Cardiac muscle cell (in vitro differentiated cells and primary cell): Measurements from ENCODE around the gene BTD. TPM values are rescaled to one million over a fixed set of nuclear protein-coding genes. Genes with fewer than 3 reads are reported as not detected.
A peak's percentile ranks its signal among the peaks of the same experiment; 100 is the strongest.

Experiments
- DNase-seq, 2 donors: peaks; one replicate each; pipeline versions ENCODE4 v3.0.0 to v3.0.0-alpha.2; 2010 to 2017; ENCODE audit warnings: low read depth in 1 of 2, low spot score in 1 of 2
- H3K27ac ChIP-seq: fragments of 200-600 bp; sonication (generic); 2 replicates; pipeline ENCODE4 v1.5.1; 2016
- H3K27me3 ChIP-seq: fragments of 200-600 bp; sonication (generic); 2 replicates; pipeline ENCODE4 v1.6.0; 2016; ENCODE audit warnings: control low read depth
- H3K36me3 ChIP-seq: fragments of 200-600 bp; sonication (generic); 2 replicates; pipeline ENCODE4 v1.5.1; 2016; ENCODE audit warnings: control low read depth
- H3K4me1 ChIP-seq: fragments of 200-600 bp; sonication (generic); 2 replicates; pipeline ENCODE4 v1.8.1; 2017; ENCODE audit warnings: low read depth, mild to moderate bottlenecking, mixed run types
- H3K4me3 ChIP-seq: fragments of 200-600 bp; sonication (generic); 2 replicates; pipeline ENCODE4 v1.5.1; 2016; ENCODE audit warnings: mild to moderate bottlenecking
- H3K9me3 ChIP-seq: fragments of 200-600 bp; sonication (generic); 2 replicates; pipeline ENCODE4 v1.5.1; 2017; ENCODE audit warnings: low read depth, mild to moderate bottlenecking, control low read depth
- CTCF ChIP-seq: IDR thresholded peaks from 2 replicates; pipeline ENCODE4 v1.5.1; 2012; ENCODE audit warnings: low read depth, mild to moderate bottlenecking, low read length
- polyA plus RNA-seq: library from polyadenylated mRNA; unstranded; fragments of >200 nt; fragmentation: Nextera tagmentation; extraction: Ambion mirVana; gene quantifications from 2 replicates; pipeline ENCODE4 v1.2.1, GENCODE V29; 2016
- total RNA-seq: library from RNA; depleted of rRNA; stranded (reverse); fragments of >200 nt; gene quantifications from 2 replicates; pipeline ENCODE4 v1.2.3, GENCODE V29; 2016

BTD gene
- total and polyA plus RNA-seq, 2 experiments from 2014 or later: 9.4 to 14.4 TPM

GRCh38 chr3:15683253-15683652 is 81.7 kb downstream of the BTD start:
- Histone ChIP-seq H3K9me3 (no peaks in the 10 kb centered on the region), H3K36me3 (peaks cover 9% of the 10 kb centered on the region), H3K4me1 (peaks cover 12% of the 10 kb centered on the region), H3K4me3 (no peak overlapping the region), H3K27ac (no peak overlapping the region), H3K27me3 (no peaks in the 10 kb centered on the region)
- DNase-seq: no peak
- no peak for TF ChIP-seq CTCF

- DNase-seq: no peak
- no peak overlapping the region for H3K4me3 ChIP-seq
- H3K27me3 ChIP-seq: no peaks in the 10 kb centered on the region
- TF ChIP-seq CTCF: no peak
- peaks cover 12% of the 10 kb centered on the region for H3K4me1 ChIP-seq
- no peaks in the 10 kb centered on the region for H3K9me3 ChIP-seq
- H3K36me3 ChIP-seq: peaks cover 10% of the 10 kb centered on the region
- no peak overlapping the region for H3K27ac ChIP-seq
Observed at GRCh38 chr3:15685927-15686326, 84.4 kb downstream of the BTD start.

DNA sequence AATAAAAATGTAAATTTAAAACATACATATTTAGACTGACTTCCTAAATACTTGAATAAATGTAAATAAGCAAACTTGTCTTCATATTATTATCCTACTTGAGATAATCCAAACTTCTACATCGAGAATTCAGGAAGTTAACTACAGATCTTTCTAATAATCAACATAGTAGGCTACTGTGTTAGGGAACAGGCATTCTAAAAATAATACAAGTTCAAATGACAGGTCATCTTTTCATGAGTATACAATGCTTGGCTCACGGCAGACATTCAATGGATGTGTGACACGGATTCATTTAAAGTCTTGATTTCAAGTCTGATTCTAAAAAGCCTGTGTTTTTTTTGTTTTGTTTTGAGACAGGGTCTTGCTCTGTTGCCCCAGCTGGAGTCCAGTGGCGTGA is 88.7 kb downstream of the BTD start:
- H3K4me1 ChIP-seq: no peaks in the 10 kb centered on the region
- H3K27me3 ChIP-seq: no peaks in the 10 kb centered on the region
- no peak overlapping the region for H3K4me3 ChIP-seq
- DNase-seq: no peak
- TF ChIP-seq CTCF: no peak
- H3K9me3 ChIP-seq: no peaks in the 10 kb centered on the region
- H3K36me3 ChIP-seq: peaks cover 13% of the 10 kb centered on the region
- no peak overlapping the region for H3K27ac ChIP-seq

- H3K27ac ChIP-seq: no peak overlapping the region
- H3K4me3 ChIP-seq: no peak overlapping the region
- H3K9me3 ChIP-seq: no peaks in the 10 kb centered on the region
- H3K27me3 ChIP-seq: no peaks in the 10 kb centered on the region
- peaks cover 17% of the 10 kb centered on the region for H3K36me3 ChIP-seq
- no peaks in the 10 kb centered on the region for H3K4me1 ChIP-seq
- DNase-seq: no peak
- TF ChIP-seq CTCF: no peak
Observed at GRCh38 chr3:15690748-15691147, 89.2 kb downstream of the BTD start.

DNA sequence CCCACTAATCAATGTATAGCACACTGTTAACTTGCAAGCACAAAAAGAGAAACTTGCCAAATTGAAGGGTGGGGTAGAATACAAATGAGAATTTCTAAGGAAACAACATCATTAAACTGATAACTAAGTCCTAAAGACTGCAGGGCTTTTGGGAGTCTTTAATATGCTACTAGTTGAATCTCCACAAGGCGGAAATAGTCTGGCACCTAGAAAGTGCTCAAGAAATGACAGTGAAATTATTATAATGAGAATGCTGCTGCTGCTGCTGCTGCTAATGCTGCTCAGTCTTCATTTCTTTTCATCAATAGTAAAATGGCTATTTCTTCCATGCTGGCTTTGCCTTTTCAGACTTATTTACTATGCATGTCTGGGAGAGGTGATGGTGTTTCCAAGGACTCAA is 91.8 kb downstream of the BTD start:
- DNase-seq: peak in 1 of 2 donors; percentile 25
- TF ChIP-seq CTCF: no peak
- H3K4me3 ChIP-seq: no peak overlapping the region
- no peaks in the 10 kb centered on the region for H3K4me1 ChIP-seq
- no peaks in the 10 kb centered on the region for H3K9me3 ChIP-seq
- H3K27ac ChIP-seq: no peak overlapping the region
- no peaks in the 10 kb centered on the region for H3K27me3 ChIP-seq
- peaks cover 19% of the 10 kb centered on the region for H3K36me3 ChIP-seq

DNA sequence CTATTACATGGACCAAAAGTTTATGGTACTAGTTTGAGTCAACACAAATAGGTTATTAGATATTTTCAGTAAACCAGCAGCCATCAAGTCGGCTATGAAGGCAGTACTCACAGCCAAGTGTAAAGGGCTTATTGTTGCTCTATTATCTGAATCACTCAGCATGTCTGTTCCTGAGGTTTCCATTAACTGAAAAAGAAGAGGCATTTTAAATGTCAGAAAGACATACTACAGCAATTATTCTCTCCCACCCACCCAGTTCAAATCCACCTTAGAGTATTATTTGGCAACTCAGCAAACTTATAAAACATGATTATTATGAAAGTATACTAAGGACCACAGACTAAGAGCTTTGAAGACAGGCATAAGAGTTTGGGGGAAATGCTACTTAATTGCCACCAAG is 93.1 kb downstream of the BTD start:
- Histone ChIP-seq H3K4me1 (no peaks in the 10 kb centered on the region), H3K27me3 (no peaks in the 10 kb centered on the region), H3K4me3 (no peak overlapping the region), H3K27ac (no peak overlapping the region), H3K36me3 (peaks cover 19% of the 10 kb centered on the region), H3K9me3 (no peaks in the 10 kb centered on the region)
- DNase-seq: no peak
- no peak for TF ChIP-seq CTCF
